SH-SY5Y (cell line): ENCODE data around the gene ADARB1.

Source experiments
- GATA2 ChIP-seq: IDR thresholded peaks from 2 replicates; pipeline ENCODE4 v1.6.1; 2011; ENCODE audit warnings: mild to moderate bottlenecking, low read depth, low read length
- GATA3 ChIP-seq: IDR thresholded peaks from 2 replicates; pipeline ENCODE4 v1.6.1; 2011; ENCODE audit warnings: low read depth, mild to moderate bottlenecking, low read length, moderate library complexity

The ADARB1 gene

GRCh38 chr21:45264912-45265515 is 190.6 kb downstream of the ADARB1 start:
- TF ChIP-seq GATA2, result no peak
- no peak for TF ChIP-seq GATA3

GRCh38 chr21:45265721-45266517 is 191.5 kb downstream of the ADARB1 start:
- no peak for TF ChIP-seq GATA2
- no peak for TF ChIP-seq GATA3

DNA sequence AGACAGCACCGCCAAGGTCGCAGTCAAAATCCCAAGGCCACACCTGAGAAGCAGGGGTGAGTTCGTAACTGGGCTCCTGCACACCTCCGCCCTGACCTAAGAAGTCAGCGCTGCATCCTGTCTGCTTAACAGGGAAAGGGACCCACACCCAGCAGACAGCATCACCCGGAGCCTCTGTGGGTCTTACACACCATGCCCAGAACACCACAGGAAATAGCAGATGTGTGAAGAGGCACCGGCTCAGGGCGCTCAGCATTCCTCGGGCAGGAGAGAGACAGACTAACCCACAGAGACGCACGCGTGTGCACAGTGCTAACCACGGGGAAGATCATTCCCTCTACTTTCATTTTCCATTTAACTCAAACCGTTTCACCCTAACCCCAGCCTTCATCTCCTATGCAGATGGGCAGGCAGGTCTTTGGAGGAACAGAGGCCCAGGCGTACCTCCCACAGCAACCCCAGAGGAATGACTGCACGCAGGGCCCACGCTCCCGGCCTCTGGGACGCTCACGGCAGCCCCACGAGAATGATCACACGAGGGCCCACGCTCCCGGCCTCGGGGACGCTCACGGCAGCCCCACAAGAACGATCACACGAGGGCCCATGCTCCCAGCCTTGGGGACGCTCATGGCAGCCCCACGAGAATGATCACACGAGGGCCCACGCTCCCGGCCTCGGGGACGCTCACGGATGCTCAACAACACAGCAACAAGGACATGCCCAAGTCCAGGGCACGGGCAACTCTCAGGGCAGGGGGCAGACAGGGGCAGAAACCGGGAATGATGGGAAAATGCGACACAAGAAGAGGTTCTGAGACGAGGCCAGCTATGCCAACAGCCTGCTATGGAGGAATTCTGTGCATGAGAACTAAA is 192.4 kb downstream of the ADARB1 start:
- no peak for TF ChIP-seq GATA3
- TF ChIP-seq GATA2, result no peak

- TF ChIP-seq GATA2 (no peak), GATA3 (no peak)
These were observed 193.0 kb downstream of the ADARB1 start for GRCh38 chr21:45267390-45267760.

GRCh38 chr21:45269861-45270260 is 195.5 kb downstream of the ADARB1 start:
- TF ChIP-seq GATA3 (no peak), GATA2 (no peak)

DNA sequence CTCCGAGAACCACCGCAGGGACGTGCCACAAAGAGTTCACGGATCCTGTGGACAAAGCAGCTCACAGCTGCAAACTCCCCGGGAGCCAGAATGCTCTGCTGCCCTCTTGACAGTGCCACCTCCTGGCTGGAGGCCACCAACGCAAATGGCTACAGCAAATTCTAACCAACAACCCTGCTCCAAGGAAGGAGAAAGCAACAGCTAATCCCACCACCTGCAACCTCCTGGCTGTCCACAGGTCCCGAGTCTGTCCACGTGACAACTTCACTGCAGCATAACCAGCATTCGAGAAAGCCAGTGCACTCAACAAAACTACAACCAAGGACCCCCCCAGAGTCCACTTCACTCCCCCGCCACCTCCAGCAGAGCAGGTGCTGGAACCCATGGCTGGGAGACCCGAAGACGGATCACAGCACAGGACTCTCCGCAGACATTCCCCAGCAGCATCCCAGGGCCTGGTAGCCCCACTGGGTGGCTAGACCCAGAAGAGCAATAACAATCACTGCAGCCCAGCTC is 196.0 kb downstream of the ADARB1 start:
- TF ChIP-seq GATA2 (no peak), GATA3 (no peak)
